Transverse colon (tissue), 4 donors: Measurements from ENCODE around the gene HS3ST3A1.

ENCODE experiments used
- CTCF ChIP-seq, 5 experiments: fragments of 200-600 bp in 3 of 5; fragments of 450-650 bp in 2 of 5; sonication (generic) in 3 of 5; IDR thresholded peaks; 1 replicate in 2 of 5; 2 replicates in 3 of 5; pipeline ENCODE4 v1.5.1; 2016 to 2017; ENCODE audit warnings: antibody characterized with exemption in 5 of 5, inconsistent platforms in 3 of 5, mild to moderate bottlenecking in 2 of 5, moderate library complexity in 1 of 5
- EP300 ChIP-seq: sonication (generic); formaldehyde crosslinking; IDR thresholded peaks from one replicate; pipeline ENCODE4 v1.6.1; 2017; ENCODE audit warnings: antibody characterized with exemption, low read depth
- POLR2A ChIP-seq: fragments of 450-650 bp; IDR thresholded peaks from one replicate; pipeline ENCODE4 v1.6.1; 2016; ENCODE audit warnings: antibody characterized with exemption, mild to moderate bottlenecking, moderate library complexity
- POLR2AphosphoS5 ChIP-seq, 3 donors: sonication (generic); formaldehyde crosslinking; IDR thresholded peaks; one replicate each; pipeline ENCODE4 v1.6.1; 2016; ENCODE audit warnings: antibody characterized with exemption in 3 of 3

- TF ChIP-seq POLR2AphosphoS5 (IDR thresholded peaks at IDR 0.05) (no peak), CTCF (IDR thresholded peaks at IDR 0.05) (no peak), POLR2A (no peak), EP300 (no peak)
Observed at GRCh38 chr17:13569398-13570123, 32.2 kb downstream of the HS3ST3A1 start.
